Parathyroid adenoma (tissue), 2 donors: Measurements from ENCODE around the gene TMEM98.
"Not testable (repeated sequence)": the region's sequence is repeated elsewhere in the genome, so short reads cannot be mapped to it uniquely, and the experiment has no call there.

Experiments
- H2AFZ ChIP-seq: fragments of 300-600 bp; sonication (generic); one replicate; pipeline ENCODE4 v1.7.0; 2017; ENCODE audit warnings: antibody characterized with exemption, mild to moderate bottlenecking
- H3K27ac ChIP-seq: fragments of 300-600 bp; sonication (generic); one replicate; pipeline ENCODE4 v1.7.0; 2017
- H3K27me3 ChIP-seq: fragments of 300-600 bp; sonication (generic); one replicate; pipeline ENCODE4 v1.7.0; 2017; ENCODE audit warnings: low read length; ENCODE audit not compliant: control insufficient read depth, insufficient read depth
- H3K36me3 ChIP-seq: fragments of 300-600 bp; sonication (generic); one replicate; pipeline ENCODE4 v1.7.0; 2017; ENCODE audit warnings: low read length; ENCODE audit not compliant: control insufficient read depth, insufficient read depth
- H3K4me1 ChIP-seq: fragments of 300-600 bp; sonication (generic); one replicate; pipeline ENCODE4 v1.7.0; 2017; ENCODE audit warnings: control low read depth
- H3K4me2 ChIP-seq: fragments of 300-600 bp; sonication (generic); one replicate; pipeline ENCODE4 v1.7.0; 2017; ENCODE audit warnings: low read length
- H3K4me3 ChIP-seq: fragments of 300-600 bp; sonication (generic); one replicate; pipeline ENCODE4 v1.7.0; 2017; ENCODE audit warnings: low read depth, low read length
- H3K79me2 ChIP-seq: fragments of 300-600 bp; sonication (generic); one replicate; pipeline ENCODE4 v1.7.0; 2017; ENCODE audit warnings: control low read depth
- H3K9ac ChIP-seq: fragments of 300-600 bp; sonication (generic); one replicate; pipeline ENCODE4 v1.7.0; 2017; ENCODE audit warnings: mild to moderate bottlenecking
- H3K9me3 ChIP-seq: fragments of 300-600 bp; sonication (generic); one replicate; pipeline ENCODE4 v1.7.0; 2017; ENCODE audit warnings: low read length; ENCODE audit not compliant: control insufficient read depth
- TF ChIP-seq, protein P1 (sequence below): fragments of 300-600 bp; sonication (generic); IDR thresholded peaks from one replicate; pipeline ENCODE4 v1.7.0; 2017; ENCODE audit warnings: antibody characterized with exemption, mild to moderate bottlenecking
- donor health status: primary hyperparathyroidism.

Gene TMEM98

DNA sequence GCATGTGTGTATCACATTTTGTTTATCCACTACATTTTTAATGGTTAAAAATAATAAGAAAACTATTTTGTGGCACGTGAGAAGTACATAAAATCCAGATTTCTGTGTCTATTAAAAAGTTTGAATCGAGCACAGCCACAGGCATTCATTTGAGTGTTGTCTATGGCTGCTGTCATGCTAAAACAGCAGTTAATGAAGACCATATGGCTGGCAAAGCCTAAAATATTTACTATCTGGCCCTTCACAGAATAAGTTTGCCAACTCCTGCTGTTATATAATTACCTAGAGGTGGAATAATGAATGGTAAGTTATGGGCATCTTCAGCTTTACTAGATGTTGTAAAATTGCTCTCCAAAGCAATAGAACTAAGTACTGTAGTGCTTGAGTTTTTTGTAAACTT is 30.5 kb downstream of the TMEM98 start:
- no peak overlapping the region for H3K27ac ChIP-seq
- H3K4me1 ChIP-seq = no peaks in the 10 kb centered on the region
- H3K9ac ChIP-seq = no peak overlapping the region
- H2AFZ ChIP-seq = no peak overlapping the region
- no peaks in the 10 kb centered on the region for H3K27me3 ChIP-seq
- no peaks in the 10 kb centered on the region for H3K79me2 ChIP-seq
- no peaks in the 10 kb centered on the region for H3K36me3 ChIP-seq
- no peaks in the 10 kb centered on the region for H3K9me3 ChIP-seq
- no peak overlapping the region for H3K4me3 ChIP-seq
- no peak overlapping the region for H3K4me2 ChIP-seq
- TF ChIP-seq, protein P1, sequence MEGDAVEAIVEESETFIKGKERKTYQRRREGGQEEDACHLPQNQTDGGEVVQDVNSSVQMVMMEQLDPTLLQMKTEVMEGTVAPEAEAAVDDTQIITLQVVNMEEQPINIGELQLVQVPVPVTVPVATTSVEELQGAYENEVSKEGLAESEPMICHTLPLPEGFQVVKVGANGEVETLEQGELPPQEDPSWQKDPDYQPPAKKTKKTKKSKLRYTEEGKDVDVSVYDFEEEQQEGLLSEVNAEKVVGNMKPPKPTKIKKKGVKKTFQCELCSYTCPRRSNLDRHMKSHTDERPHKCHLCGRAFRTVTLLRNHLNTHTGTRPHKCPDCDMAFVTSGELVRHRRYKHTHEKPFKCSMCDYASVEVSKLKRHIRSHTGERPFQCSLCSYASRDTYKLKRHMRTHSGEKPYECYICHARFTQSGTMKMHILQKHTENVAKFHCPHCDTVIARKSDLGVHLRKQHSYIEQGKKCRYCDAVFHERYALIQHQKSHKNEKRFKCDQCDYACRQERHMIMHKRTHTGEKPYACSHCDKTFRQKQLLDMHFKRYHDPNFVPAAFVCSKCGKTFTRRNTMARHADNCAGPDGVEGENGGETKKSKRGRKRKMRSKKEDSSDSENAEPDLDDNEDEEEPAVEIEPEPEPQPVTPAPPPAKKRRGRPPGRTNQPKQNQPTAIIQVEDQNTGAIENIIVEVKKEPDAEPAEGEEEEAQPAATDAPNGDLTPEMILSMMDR = no peak

DNA sequence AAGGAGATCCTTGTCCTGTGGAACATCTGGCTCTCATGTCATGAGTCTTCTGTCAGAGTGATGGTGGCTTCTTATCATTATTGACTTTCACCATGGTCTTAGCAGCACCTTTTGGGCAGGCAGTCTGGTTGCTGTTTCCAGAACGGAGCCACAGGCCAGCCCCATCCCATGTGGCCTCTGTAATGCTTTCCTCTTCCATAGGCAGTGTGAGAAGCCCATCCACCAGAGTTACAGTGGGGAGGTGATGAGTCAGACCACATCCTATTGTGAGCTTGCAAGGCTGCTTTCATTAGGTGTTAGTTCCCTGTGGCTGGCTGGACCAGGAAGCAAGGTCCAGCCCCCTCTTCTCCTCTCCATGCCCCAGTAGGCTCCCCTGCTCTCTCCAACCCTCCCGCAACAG is 32.9 kb downstream of the TMEM98 start:
- Histone ChIP-seq H3K4me1 (no peaks in the 10 kb centered on the region), H3K4me3 (no peak overlapping the region), H3K9ac (no peak overlapping the region), H3K27me3 (no peaks in the 10 kb centered on the region), H2AFZ (no peak overlapping the region), H3K79me2 (no peaks in the 10 kb centered on the region), H3K4me2 (no peak overlapping the region), H3K9me3 (no peaks in the 10 kb centered on the region), H3K27ac (no peak overlapping the region), H3K36me3 (no peaks in the 10 kb centered on the region)
- TF ChIP-seq, protein P1 = no peak

DNA sequence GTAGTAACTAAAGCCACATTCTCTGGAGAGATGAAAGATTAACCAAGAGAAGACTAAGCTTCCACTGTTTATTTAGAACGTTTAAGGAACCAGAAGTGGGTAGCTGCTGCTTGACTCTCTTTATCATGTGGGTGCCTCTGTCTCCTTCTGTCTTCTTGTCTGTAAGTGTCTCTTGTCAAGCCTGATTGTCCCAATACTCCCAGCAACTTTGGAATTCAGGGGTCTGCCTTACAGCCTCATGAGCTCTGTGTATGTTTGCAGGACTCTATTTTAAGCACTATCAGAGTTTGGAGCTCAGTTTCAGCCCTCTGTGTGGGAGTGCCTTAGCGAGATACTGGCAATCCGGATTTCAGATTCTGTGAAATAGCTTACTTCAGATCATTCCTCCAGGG is 34.4 kb downstream of the TMEM98 start:
- Histone ChIP-seq H3K9me3 (no peaks in the 10 kb centered on the region), H3K4me1 (no peaks in the 10 kb centered on the region), H2AFZ (no peak overlapping the region), H3K79me2 (no peaks in the 10 kb centered on the region), H3K36me3 (no peaks in the 10 kb centered on the region), H3K27me3 (no peaks in the 10 kb centered on the region), H3K4me3 (no peak overlapping the region), H3K9ac (no peak overlapping the region), H3K4me2 (no peak overlapping the region), H3K27ac (no peak overlapping the region)
- TF ChIP-seq, protein P1 = no peak

DNA sequence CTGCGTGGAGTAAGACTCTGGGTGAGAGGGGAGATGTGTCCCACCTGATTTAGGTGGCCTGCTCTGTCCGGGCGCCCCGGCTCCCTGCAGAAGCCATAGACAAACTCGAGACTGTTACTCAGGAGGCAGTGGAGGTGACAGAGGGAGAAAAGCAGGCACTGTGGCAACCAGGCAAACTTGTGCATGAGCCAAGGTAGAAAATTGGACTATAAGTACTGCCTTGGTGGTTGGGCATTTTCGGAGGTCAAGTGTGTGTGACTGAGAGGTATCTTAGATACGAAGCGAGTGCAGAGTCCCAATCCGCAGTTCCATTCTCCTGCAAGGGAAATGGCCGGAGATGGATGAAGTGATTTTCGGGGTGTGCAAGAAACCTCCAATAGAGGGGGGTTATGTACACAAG is 36.6 kb downstream of the TMEM98 start:
- TF ChIP-seq, protein P1 = no peak

DNA sequence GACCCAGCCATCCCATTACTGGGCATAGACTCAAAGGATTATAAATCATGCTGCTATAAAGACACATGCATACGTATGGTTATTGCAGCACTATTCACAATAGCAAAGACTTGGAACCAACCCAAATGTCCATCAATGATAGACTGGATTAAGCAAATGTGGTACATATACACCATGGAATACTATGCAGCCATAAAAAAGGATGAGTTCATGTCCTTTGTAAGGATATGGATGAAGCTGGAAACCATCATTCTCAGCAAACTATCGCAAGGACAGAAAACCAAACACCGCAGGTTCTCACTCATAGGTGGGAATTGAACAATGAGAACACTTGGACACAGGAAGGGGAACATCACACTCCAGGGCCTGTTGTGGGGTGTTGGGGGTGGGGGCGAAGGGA is 41.3 kb downstream of the TMEM98 start:
- H3K9ac ChIP-seq, H3K4me3 ChIP-seq, H3K9me3 ChIP-seq, H3K36me3 ChIP-seq, H3K27ac ChIP-seq, H2AFZ ChIP-seq, H3K4me2 ChIP-seq, H3K4me1 ChIP-seq, H3K79me2 ChIP-seq, H3K27me3 ChIP-seq: not testable (repeated sequence)

More for the DNA sequence above, 36.6 kb downstream of the TMEM98 start:
- no peak overlapping the region for H3K4me2 ChIP-seq
- H3K79me2 ChIP-seq = no peaks in the 10 kb centered on the region
- no peak overlapping the region for H3K27ac ChIP-seq
- H3K4me1 ChIP-seq = no peaks in the 10 kb centered on the region
- no peaks in the 10 kb centered on the region for H3K36me3 ChIP-seq
- H3K27me3 ChIP-seq = no peaks in the 10 kb centered on the region
- no peaks in the 10 kb centered on the region for H3K9me3 ChIP-seq
- no peak overlapping the region for H2AFZ ChIP-seq
- H3K4me3 ChIP-seq = no peak overlapping the region
- no peak overlapping the region for H3K9ac ChIP-seq
